ENCODE measurements around the gene NARF. TPM values are rescaled to one million over a fixed set of nuclear protein-coding genes. Genes with fewer than 3 reads are reported as not detected.

Gene NARF
- total and polyA plus RNA-seq, 9 donors: 29.6 to 52.7 (median 47.5) TPM

DNA sequence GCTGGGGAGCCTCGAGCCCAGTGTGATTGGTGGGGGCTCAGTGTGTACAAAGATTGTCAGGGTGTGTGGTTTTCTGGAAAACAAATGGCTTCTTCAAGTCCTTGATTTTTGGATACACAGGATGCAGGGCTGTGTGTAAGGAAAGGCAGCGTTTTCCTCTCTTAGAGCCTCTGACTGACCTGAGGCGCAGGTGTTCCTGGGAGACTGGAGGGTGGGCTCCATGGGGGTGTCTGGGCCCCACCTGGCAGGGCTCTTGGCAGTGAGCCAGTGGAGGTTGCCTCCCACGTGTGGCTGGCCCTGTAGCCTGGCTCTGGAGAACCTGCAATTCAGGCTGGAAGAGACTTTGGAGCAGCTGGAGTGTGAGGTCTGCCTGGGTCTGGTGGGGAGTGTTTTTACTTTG, 66.0 kb downstream of the NARF start:
- no peaks in the 10 kb centered on the region for H3K9me3 ChIP-seq
- H3K27ac ChIP-seq: no peak overlapping the region
- TF ChIP-seq EP300 (IDR thresholded peaks at IDR 0.05) (no peak), POLR2A (IDR thresholded peaks at IDR 0.05) (no peak), CTCF (IDR thresholded peaks at IDR 0.05) (no peak)
- no peaks in the 10 kb centered on the region for H3K27me3 ChIP-seq
- no peak for DNase-seq
- H3K4me3 ChIP-seq: no peak overlapping the region
- H3K4me1 ChIP-seq (ENCODE audit: insufficient read depth): peaks cover 28% of the 10 kb centered on the region
- 37 to 40% (median 37%) methylated on average over 4 of the region's 4 CpGs for WGBS, 3 donors
- intact Hi-C loops (cut with DNase I): no loop called here
- no peaks in the 10 kb centered on the region for H3K36me3 ChIP-seq

- no peaks in the 10 kb centered on the region for H3K27me3 ChIP-seq
- no peak overlapping the region for H3K27ac ChIP-seq
- 65 to 81% (median 66%) methylated on average over 4 of the region's 4 CpGs for WGBS, 3 donors
- TF ChIP-seq CTCF (IDR thresholded peaks at IDR 0.05) (no peak), EP300 (IDR thresholded peaks at IDR 0.05) (no peak), POLR2A (IDR thresholded peaks at IDR 0.05) (no peak)
- no peak for DNase-seq
- intact Hi-C loops (cut with DNase I): no loop called here
- H3K4me3 ChIP-seq: no peak overlapping the region
- no peaks in the 10 kb centered on the region for H3K36me3 ChIP-seq
- H3K4me1 ChIP-seq (ENCODE audit: insufficient read depth): peaks cover 27% of the 10 kb centered on the region
- no peaks in the 10 kb centered on the region for H3K9me3 ChIP-seq
These were observed 67.2 kb downstream of the NARF start for GRCh38 chr17:82525712-82526111.

DNA sequence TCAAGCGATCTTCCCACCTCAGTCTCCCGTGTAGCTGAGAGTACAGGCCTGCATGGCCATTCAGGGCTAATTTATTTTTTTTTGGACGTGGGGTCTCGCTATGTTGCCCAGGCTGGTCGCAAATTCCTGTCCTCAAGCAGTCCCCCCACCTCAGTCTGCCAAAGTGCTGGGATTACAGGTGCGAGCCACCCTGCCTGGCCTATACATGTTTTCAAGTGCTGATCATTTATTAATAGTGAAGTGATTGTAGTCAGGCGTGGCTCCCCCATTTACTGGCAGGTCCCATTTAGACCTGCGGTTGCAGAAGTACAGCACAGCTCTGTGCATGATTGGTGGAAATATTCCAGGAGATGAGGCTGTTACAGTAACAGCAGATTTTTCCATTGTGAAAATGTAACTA, 69.4 kb downstream of the NARF start:
- H3K4me1 ChIP-seq (ENCODE audit: insufficient read depth): peaks cover 27% of the 10 kb centered on the region
- WGBS, 3 donors: 45 to 52% (median 48%) methylated on average over 8 of the region's 8 CpGs
- no peaks in the 10 kb centered on the region for H3K27me3 ChIP-seq
- H3K9me3 ChIP-seq: no peaks in the 10 kb centered on the region
- intact Hi-C loops (cut with DNase I): no loop called here
- DNase-seq: no peak
- no peak for TF ChIP-seq POLR2A (IDR thresholded peaks at IDR 0.05)
- TF ChIP-seq EP300 (IDR thresholded peaks at IDR 0.05): no peak
- no peak for TF ChIP-seq CTCF (IDR thresholded peaks at IDR 0.05)
- no peak overlapping the region for H3K27ac ChIP-seq
- H3K36me3 ChIP-seq: no peaks in the 10 kb centered on the region
- H3K4me3 ChIP-seq: no peak overlapping the region

- Histone ChIP-seq H3K9me3 (no peaks in the 10 kb centered on the region), H3K27me3 (no peaks in the 10 kb centered on the region), H3K4me3 (no peak overlapping the region), H3K36me3 (no peaks in the 10 kb centered on the region), H3K27ac (no peak overlapping the region), H3K4me1 (ENCODE audit: insufficient read depth) (peaks cover 25% of the 10 kb centered on the region)
- peak in 1 of 5 donors; percentile 44 for DNase-seq
- 22 to 29% (median 25%) methylated on average over 17 of the region's 17 CpGs for WGBS, 3 donors
- intact Hi-C loops (cut with DNase I): no loop called here
- no peak for TF ChIP-seq POLR2A (IDR thresholded peaks at IDR 0.05)
- TF ChIP-seq EP300 (IDR thresholded peaks at IDR 0.05): no peak
- no peak for TF ChIP-seq CTCF (IDR thresholded peaks at IDR 0.05)
These were observed 70.1 kb downstream of the NARF start for GRCh38 chr17:82528484-82529265.
